ENCODE measurements around the gene VWA7.

- TF ChIP-seq CTCF (IDR thresholded peaks at IDR 0.05) (no peak), POLR2A (IDR thresholded peaks at IDR 0.05) (no peak)
Observed at GRCh38 chr6:31797588-31797987, 20.5 kb upstream of the VWA7 start.

Measured in heart left ventricle (tissue), 13 donors.